Neutrophil (primary cell): ENCODE results near the gene SNTG2.

Experiments used
- H3K27ac ChIP-seq: fragments of 200-600 bp; sonication (generic); 2 replicates; pipeline ENCODE4 v1.5.1; 2016; ENCODE audit warnings: mild to moderate bottlenecking, moderate library complexity
- H3K27me3 ChIP-seq: fragments of 200-600 bp; sonication (generic); 2 replicates; pipeline ENCODE4 v1.6.0; 2016; ENCODE audit warnings: mild to moderate bottlenecking
- H3K36me3 ChIP-seq: fragments of 200-600 bp; sonication (generic); 2 replicates; pipeline ENCODE4 v1.5.1; 2017
- H3K4me1 ChIP-seq, 2 experiments: fragments of 200-600 bp in 1 of 2; sonication (generic) in 1 of 2; 1 replicate in 1 of 2; 2 replicates in 1 of 2; pipeline versions ENCODE4 v1.5.1 to v1.6.1; 2013 to 2016; ENCODE audit warnings: low read depth in 1 of 2, low read length in 1 of 2, mild to moderate bottlenecking in 1 of 2, moderate library complexity in 1 of 2; ENCODE audit not compliant: control insufficient read depth in 1 of 2, insufficient read depth in 1 of 2
- H3K4me3 ChIP-seq, 2 experiments: fragments of 200-600 bp in 1 of 2; sonication (generic) in 1 of 2; 1 replicate in 1 of 2; 2 replicates in 1 of 2; pipeline ENCODE4 v1.5.1; 2013 to 2016; ENCODE audit warnings: low read depth in 1 of 2, low read length in 1 of 2, mild to moderate bottlenecking in 1 of 2, moderate library complexity in 1 of 2
- H3K9me3 ChIP-seq: fragments of 200-600 bp; sonication (generic); 2 replicates; pipeline ENCODE4 v1.5.1; 2016
- CTCF ChIP-seq: fragments of 200-600 bp; sonication (generic); IDR thresholded peaks from 2 replicates; pipeline ENCODE4 v1.5.1; 2016; ENCODE audit warnings: antibody characterized with exemption

Gene SNTG2

GRCh38 chr2:1321321-1321720 lies 370.7 kb downstream of the SNTG2 start:
- Histone ChIP-seq H3K27me3 (no peaks in the 10 kb centered on the region), H3K4me3 (no peak overlapping the region), H3K27ac (no peak overlapping the region), H3K36me3 (no peaks in the 10 kb centered on the region), H3K9me3 (no peaks in the 10 kb centered on the region), H3K4me1 (no peaks in the 10 kb centered on the region)
- no peak for TF ChIP-seq CTCF

- no peaks in the 10 kb centered on the region for H3K4me1 ChIP-seq
- no peak overlapping the region for H3K27ac ChIP-seq
- H3K9me3 ChIP-seq: no peaks in the 10 kb centered on the region
- no peak overlapping the region for H3K4me3 ChIP-seq
- TF ChIP-seq CTCF: no peak
- no peaks in the 10 kb centered on the region for H3K36me3 ChIP-seq
- H3K27me3 ChIP-seq: no peaks in the 10 kb centered on the region
Observed at GRCh38 chr2:1324884-1325283, 374.2 kb downstream of the SNTG2 start.

GRCh38 chr2:1328684-1329083 lies 378.0 kb downstream of the SNTG2 start:
- H3K27ac ChIP-seq: no peak overlapping the region
- no peak overlapping the region for H3K4me3 ChIP-seq
- H3K36me3 ChIP-seq: no peaks in the 10 kb centered on the region
- H3K9me3 ChIP-seq: no peaks in the 10 kb centered on the region
- TF ChIP-seq CTCF: no peak
- H3K27me3 ChIP-seq: no peaks in the 10 kb centered on the region
- H3K4me1 ChIP-seq: no peaks in the 10 kb centered on the region

- Histone ChIP-seq H3K4me1 (no peaks in the 10 kb centered on the region), H3K27me3 (no peaks in the 10 kb centered on the region), H3K27ac (no peak overlapping the region), H3K9me3 (no peaks in the 10 kb centered on the region), H3K4me3 (no peak overlapping the region), H3K36me3 (no peaks in the 10 kb centered on the region)
- TF ChIP-seq CTCF: no peak
Observed at GRCh38 chr2:1339388-1340140, 388.9 kb downstream of the SNTG2 start.

GRCh38 chr2:1340141-1340512 lies 389.5 kb downstream of the SNTG2 start:
- no peak overlapping the region for H3K27ac ChIP-seq
- no peaks in the 10 kb centered on the region for H3K27me3 ChIP-seq
- H3K4me1 ChIP-seq: no peaks in the 10 kb centered on the region

More at GRCh38 chr2:1340141-1340512, 389.5 kb downstream of the SNTG2 start:
- TF ChIP-seq CTCF: no peak
- Histone ChIP-seq H3K36me3 (no peaks in the 10 kb centered on the region), H3K9me3 (no peaks in the 10 kb centered on the region), H3K4me3 (no peak overlapping the region)
